Measurements from ENCODE around the gene TNFSF10. TPM values are rescaled to one million over a fixed set of nuclear protein-coding genes. Genes with fewer than 3 reads are reported as not detected.

The TNFSF10 gene
- 2.2 TPM for total RNA-seq

GRCh38 chr3:172522871-172523818 lies at the start of gene TNFSF10:
TSS of gene TNFSF10 (minus strand) at chr3:172523430. CDS start at chr3:172523384, 46 bp downstream.

Small RNA genes lying within 50 kb of the gene (small RNA-seq; reads per million reads assigned to genes)
- not detected for gene AC007919.1 (ENCODE audit: low replicate concordance)

Other genes starting within 250 kb of the TNFSF10 start
- not detected for gene GHSR, start 75.0 kb downstream of the TNFSF10 start, total RNA-seq
- 7.2 TPM for gene NCEH1, start 187.6 kb upstream of the TNFSF10 start, total RNA-seq
- gene ECT2, start 227.3 kb upstream of the TNFSF10 start, total RNA-seq = 17.8 TPM

All from parietal lobe (tissue), 2 donors.